Measurements from ENCODE around the gene B3GLCT. TPM values are rescaled to one million over a fixed set of nuclear protein-coding genes. Genes with fewer than 3 reads are reported as not detected.

The B3GLCT gene
- total and polyA plus RNA-seq, 8 donors: 1.5 to 3.4 (median 2.0) TPM

DNA sequence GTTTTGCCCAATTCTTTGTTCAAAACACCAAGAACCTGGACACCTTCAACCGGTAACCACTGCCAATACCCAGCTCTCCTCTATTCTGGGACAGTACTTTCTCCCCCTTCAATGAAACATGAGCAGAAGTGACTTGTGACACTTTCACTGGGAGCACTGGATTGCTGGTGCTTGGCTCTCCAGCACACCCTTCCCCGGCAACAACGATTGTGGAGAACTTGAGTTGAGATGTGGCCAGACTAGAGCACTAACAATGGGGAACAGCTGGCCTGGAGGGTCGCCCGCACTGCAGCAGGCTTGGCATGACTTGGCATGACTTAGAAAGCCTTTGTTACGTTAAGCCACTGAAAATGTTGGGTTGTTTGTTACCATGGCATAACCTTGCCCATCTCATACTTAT, 7.5 kb upstream of the B3GLCT start:
- Histone ChIP-seq H3K27ac (no peak overlapping the region), H3K27me3 (no peaks in the 10 kb centered on the region), H3K4me3 (no peak overlapping the region), H3K9me3 (no peaks in the 10 kb centered on the region), H3K4me1 (no peaks in the 10 kb centered on the region), H3K36me3 (no peaks in the 10 kb centered on the region)
- 90 to 98% methylated on average over 6 of the region's 6 CpGs for WGBS, 2 donors
- ATAC-seq: no peak
- no peak for DNase-seq
- intact Hi-C loops (cut with DNase I): no loop called here
- TF ChIP-seq, protein P1, sequence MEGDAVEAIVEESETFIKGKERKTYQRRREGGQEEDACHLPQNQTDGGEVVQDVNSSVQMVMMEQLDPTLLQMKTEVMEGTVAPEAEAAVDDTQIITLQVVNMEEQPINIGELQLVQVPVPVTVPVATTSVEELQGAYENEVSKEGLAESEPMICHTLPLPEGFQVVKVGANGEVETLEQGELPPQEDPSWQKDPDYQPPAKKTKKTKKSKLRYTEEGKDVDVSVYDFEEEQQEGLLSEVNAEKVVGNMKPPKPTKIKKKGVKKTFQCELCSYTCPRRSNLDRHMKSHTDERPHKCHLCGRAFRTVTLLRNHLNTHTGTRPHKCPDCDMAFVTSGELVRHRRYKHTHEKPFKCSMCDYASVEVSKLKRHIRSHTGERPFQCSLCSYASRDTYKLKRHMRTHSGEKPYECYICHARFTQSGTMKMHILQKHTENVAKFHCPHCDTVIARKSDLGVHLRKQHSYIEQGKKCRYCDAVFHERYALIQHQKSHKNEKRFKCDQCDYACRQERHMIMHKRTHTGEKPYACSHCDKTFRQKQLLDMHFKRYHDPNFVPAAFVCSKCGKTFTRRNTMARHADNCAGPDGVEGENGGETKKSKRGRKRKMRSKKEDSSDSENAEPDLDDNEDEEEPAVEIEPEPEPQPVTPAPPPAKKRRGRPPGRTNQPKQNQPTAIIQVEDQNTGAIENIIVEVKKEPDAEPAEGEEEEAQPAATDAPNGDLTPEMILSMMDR (IDR thresholded peaks at IDR 0.05): no peak
- no peak for FAIRE-seq

DNA sequence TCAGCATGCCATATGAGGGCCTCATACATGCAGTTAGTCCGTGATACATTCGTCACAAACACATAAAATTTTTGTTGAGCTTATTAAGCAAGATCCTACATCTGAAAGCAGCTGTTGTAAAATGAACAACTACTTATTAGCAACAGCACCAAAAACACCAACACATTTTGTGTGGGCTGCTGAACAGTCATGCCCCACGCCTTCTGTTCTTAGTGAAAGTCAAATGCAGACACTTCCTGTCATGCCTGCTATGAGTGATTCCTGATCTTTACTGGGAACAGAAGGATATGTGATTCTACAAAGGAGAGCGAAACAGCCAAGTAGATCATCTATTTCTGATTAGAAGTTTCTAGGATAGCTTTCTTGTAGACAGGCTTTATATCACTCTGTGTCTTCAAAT, 4.2 kb upstream of the B3GLCT start:
- DNase-seq (no peak), FAIRE-seq (no peak), ATAC-seq (no peak)
- TF ChIP-seq, protein P1 (IDR thresholded peaks at IDR 0.05): no peak
- intact Hi-C loops (cut with DNase I): no loop called here
- Histone ChIP-seq H3K27ac (no peak overlapping the region), H3K27me3 (no peaks in the 10 kb centered on the region), H3K4me1 (no peaks in the 10 kb centered on the region), H3K36me3 (no peaks in the 10 kb centered on the region), H3K9me3 (no peaks in the 10 kb centered on the region), H3K4me3 (no peak overlapping the region)
- WGBS, 2 donors: 93 to 98% methylated on average over 4 of the region's 4 CpGs

DNA sequence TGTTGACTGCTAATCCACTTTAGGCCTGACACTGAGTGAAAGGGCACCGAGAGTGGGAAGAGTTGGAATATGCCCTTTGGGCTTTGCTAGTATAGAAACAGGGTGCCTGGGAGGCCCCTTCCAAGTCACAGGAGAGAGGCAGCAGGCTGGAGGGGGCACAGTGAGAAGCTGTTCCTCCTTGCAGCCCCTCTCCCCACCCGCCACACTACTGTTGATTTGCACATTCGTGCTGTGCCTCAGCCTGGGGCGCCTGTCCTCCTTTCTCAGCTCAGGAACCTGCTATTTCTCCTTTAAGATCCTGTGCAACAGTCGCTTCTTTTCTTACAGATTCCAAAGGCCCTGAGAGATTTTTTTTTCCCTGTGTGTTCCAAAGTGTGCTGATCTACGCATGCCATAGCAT, 2.8 kb upstream of the B3GLCT start:
- no peak overlapping the region for H3K27ac ChIP-seq
- H3K4me1 ChIP-seq: peaks cover 0 to 7% (median 0%) of the 10 kb centered on the region in 3 donors
- 87 to 89% methylated on average over 6 of the region's 6 CpGs for WGBS, 2 donors
- no peaks in the 10 kb centered on the region for H3K36me3 ChIP-seq
- ATAC-seq (no peak), FAIRE-seq (no peak), DNase-seq (no peak)
- H3K9me3 ChIP-seq: no peaks in the 10 kb centered on the region
- H3K4me3 ChIP-seq: no peak overlapping the region
- intact Hi-C loops (cut with DNase I): no loop called here
- TF ChIP-seq, protein P1 (IDR thresholded peaks at IDR 0.05): no peak
- H3K27me3 ChIP-seq: no peaks in the 10 kb centered on the region

DNA sequence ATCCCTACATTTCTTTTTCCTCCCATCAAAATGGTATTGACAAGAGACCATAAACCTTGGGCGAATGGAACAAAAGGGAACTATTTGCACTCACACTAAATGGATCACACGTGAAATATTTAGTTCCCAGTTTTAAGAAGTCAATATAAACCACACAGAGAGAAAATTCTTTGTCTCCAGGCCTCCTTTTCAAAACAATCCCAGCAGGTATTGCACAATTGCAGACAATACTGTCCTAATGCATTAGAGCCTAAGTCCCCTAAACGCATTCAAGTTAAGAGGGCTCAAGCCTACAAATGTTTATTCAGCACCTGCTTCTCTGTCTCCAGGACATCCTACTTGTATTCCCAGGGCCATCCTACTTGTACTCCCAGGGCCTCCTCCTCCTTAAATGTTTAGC, 1.3 kb upstream of the B3GLCT start:
- no peak for DNase-seq
- intact Hi-C loops (cut with DNase I): no loop called here

DNA sequence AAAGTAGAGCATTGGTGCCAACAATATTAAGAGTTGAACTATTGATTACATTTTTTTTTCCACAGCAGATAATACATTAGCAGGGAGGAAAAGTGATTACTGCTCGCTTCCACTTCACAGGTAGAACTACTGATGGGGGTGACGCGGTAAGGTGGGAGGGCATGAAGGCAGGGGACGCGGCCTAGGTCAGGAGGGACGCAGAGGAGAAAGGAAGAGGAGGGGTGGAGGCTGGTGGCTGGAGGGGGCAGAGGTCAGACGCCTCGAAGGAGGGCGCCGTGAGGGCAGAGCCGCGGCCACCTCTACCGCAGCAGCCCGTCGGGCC, 287 bp upstream of the B3GLCT start:
- H3K4me3 ChIP-seq: peak overlapping the region; percentile 61 to 85 (median 80)
- no peaks in the 10 kb centered on the region for H3K27me3 ChIP-seq
- DNase-seq (no peak), FAIRE-seq (no peak), ATAC-seq (peak in 2 of 4 donors; percentile 14 to 36)
- WGBS, 2 donors: 2 to 3% methylated on average over 15 of the region's 15 CpGs
- peaks cover 0 to 7% (median 0%) of the 10 kb centered on the region in 3 donors for H3K4me1 ChIP-seq
- no peaks in the 10 kb centered on the region for H3K9me3 ChIP-seq
- intact Hi-C loops (cut with DNase I): no loop called here
- H3K36me3 ChIP-seq: no peaks in the 10 kb centered on the region
- TF ChIP-seq, protein P1 (IDR thresholded peaks at IDR 0.05): no peak
- H3K27ac ChIP-seq: peak overlapping the region; percentile 85 to 98 (median 92)

More for the DNA sequence above, 1.3 kb upstream of the B3GLCT start:
- ATAC-seq: no peak
- H3K27ac ChIP-seq: no peak overlapping the region
- H3K36me3 ChIP-seq: no peaks in the 10 kb centered on the region
- no peaks in the 10 kb centered on the region for H3K9me3 ChIP-seq
- peaks cover 0 to 7% (median 0%) of the 10 kb centered on the region in 3 donors for H3K4me1 ChIP-seq
- no peaks in the 10 kb centered on the region for H3K27me3 ChIP-seq
- no peak overlapping the region for H3K4me3 ChIP-seq
- TF ChIP-seq, protein P1 (IDR thresholded peaks at IDR 0.05): no peak
- FAIRE-seq: no peak
- WGBS, 2 donors: 70 to 75% methylated on average over 3 of the region's 3 CpGs

Data from pancreas (tissue), 10 donors.